Spleen (tissue), 7 donors: ENCODE measurements around the gene FAM171A1.

Experiments
- POLR2A ChIP-seq, 3 donors: fragments of 450-650 bp; IDR thresholded peaks; one replicate each; pipeline ENCODE4 v1.5.1; 2017; ENCODE audit warnings: antibody characterized with exemption in 3 of 3, mild to moderate bottlenecking in 1 of 3
- POLR2AphosphoS5 ChIP-seq, 3 donors: sonication (generic); formaldehyde crosslinking; IDR thresholded peaks; one replicate each; pipeline ENCODE4 v1.5.1; 2017; ENCODE audit warnings: antibody characterized with exemption in 3 of 3
- TF ChIP-seq, protein P1 (sequence below), 11 experiments: fragments of 200-600 bp in 7 of 11; fragments of 450-650 bp in 4 of 11; sonication (generic) in 4 of 11; IDR thresholded peaks in 8 of 11; conservative IDR thresholded peaks in 3 of 11; 1 replicate in 7 of 11; 2 replicates in 4 of 11; pipeline versions ENCODE4 v1.4.0 to v1.8.0; 2016 to 2021; ENCODE audit warnings: antibody characterized with exemption in 11 of 11, inconsistent platforms in 4 of 11, mild to moderate bottlenecking in 1 of 11
- donor health status: DM: no; HTN: no; CAD: no; lungs with moderate emphysema.
- donor health status: DM: no; HTN: no; CAD: no.
- donor health status: DM: no; HTN: no; CAD: no.

DNA sequence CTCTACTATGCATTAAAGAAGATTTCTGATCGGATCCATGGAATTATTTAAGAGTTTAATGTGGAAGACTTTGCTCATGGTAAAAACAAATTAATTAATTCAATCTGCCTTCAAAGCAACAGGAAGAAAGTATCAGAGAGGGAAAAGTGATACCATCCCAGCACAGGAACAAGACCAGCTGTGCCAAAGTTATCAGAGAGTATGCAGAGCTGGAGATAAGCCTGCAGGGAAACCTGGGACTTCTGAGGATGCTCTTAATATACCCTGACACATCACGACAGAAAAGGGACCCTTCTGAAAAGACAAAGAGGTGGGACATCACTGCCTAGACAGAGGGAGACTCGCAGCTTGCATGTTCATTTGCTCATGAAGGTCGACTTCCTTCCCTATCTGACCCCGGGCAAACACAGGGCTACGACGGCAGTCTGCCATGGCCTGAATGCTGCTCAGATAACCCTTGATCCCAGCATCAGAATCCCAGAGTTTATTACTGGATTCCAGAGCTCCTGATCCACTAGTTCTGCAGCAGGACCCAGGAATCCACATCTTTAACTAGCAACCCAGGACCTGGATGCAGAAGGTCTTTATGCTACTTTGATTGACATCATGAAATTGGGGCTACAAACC lies 29.5 kb downstream of the FAM171A1 start:
- TF ChIP-seq, protein P1, sequence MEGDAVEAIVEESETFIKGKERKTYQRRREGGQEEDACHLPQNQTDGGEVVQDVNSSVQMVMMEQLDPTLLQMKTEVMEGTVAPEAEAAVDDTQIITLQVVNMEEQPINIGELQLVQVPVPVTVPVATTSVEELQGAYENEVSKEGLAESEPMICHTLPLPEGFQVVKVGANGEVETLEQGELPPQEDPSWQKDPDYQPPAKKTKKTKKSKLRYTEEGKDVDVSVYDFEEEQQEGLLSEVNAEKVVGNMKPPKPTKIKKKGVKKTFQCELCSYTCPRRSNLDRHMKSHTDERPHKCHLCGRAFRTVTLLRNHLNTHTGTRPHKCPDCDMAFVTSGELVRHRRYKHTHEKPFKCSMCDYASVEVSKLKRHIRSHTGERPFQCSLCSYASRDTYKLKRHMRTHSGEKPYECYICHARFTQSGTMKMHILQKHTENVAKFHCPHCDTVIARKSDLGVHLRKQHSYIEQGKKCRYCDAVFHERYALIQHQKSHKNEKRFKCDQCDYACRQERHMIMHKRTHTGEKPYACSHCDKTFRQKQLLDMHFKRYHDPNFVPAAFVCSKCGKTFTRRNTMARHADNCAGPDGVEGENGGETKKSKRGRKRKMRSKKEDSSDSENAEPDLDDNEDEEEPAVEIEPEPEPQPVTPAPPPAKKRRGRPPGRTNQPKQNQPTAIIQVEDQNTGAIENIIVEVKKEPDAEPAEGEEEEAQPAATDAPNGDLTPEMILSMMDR (IDR thresholded peaks at IDR 0.05 in 8 of 11, conservative IDR thresholded peaks at IDR 0.05 in 3 of 11) = no peak
- TF ChIP-seq POLR2A (IDR thresholded peaks at IDR 0.05) = no peak
- TF ChIP-seq POLR2AphosphoS5 (IDR thresholded peaks at IDR 0.05) = no peak
